ENCODE results near the gene NEK6. TPM values are rescaled to one million over a fixed set of nuclear protein-coding genes. Genes with fewer than 3 reads are reported as not detected.

The NEK6 gene
- total RNA-seq, 4 donors from 2014 or later = 2.0 to 15.3 (median 7.3) TPM

GRCh38 chr9:124298646-124299235 is 41.0 kb downstream of the NEK6 start:
- TF ChIP-seq POLR2A (IDR thresholded peaks at IDR 0.05) (no peak), CTCF (IDR thresholded peaks at IDR 0.05) (no peak)
- H3K27ac ChIP-seq = peak overlapping the region in 2 of 4 donors; percentile 39 to 40
- 83 to 88% methylated on average over 8 to 9 of the region's 12 CpGs for WGBS, 2 donors
- H3K4me1 ChIP-seq = peaks cover 7 to 63% (median 26%) of the 10 kb centered on the region in 3 donors
- intact Hi-C loops (cut with DNase I) = no loop called here
- DNase-seq = no peak
- no peak overlapping the region for H3K4me3 ChIP-seq
- no peaks in the 10 kb centered on the region for H3K9me3 ChIP-seq
- H3K36me3 ChIP-seq = peaks cover 0 to 18% (median 4%) of the 10 kb centered on the region in 3 donors
- no peaks in the 10 kb centered on the region for H3K27me3 ChIP-seq

GRCh38 chr9:124299515-124300090 is 41.9 kb downstream of the NEK6 start:
- Histone ChIP-seq H3K4me1 (peaks cover 7 to 54% (median 26%) of the 10 kb centered on the region in 3 donors), H3K27ac (no peak overlapping the region), H3K4me3 (no peak overlapping the region), H3K27me3 (no peaks in the 10 kb centered on the region), H3K9me3 (no peaks in the 10 kb centered on the region), H3K36me3 (peaks cover 0 to 26% (median 4%) of the 10 kb centered on the region in 3 donors)
- intact Hi-C loops (cut with DNase I) = no loop called here
- TF ChIP-seq CTCF (IDR thresholded peaks at IDR 0.05) = no peak
- TF ChIP-seq POLR2A (IDR thresholded peaks at IDR 0.05) = no peak
- WGBS, 2 donors = 75 to 79% methylated on average over 4 to 6 of the region's 8 CpGs
- no peak for DNase-seq

- 71 to 85% methylated on average over 5 to 9 of the region's 11 CpGs for WGBS, 2 donors
- no peak for TF ChIP-seq POLR2A (IDR thresholded peaks at IDR 0.05)
- TF ChIP-seq CTCF (IDR thresholded peaks at IDR 0.05) = no peak
- Histone ChIP-seq H3K4me1 (peaks cover 7 to 47% (median 26%) of the 10 kb centered on the region in 3 donors), H3K27me3 (no peaks in the 10 kb centered on the region), H3K9me3 (no peaks in the 10 kb centered on the region), H3K4me3 (no peak overlapping the region), H3K36me3 (peaks cover 0 to 26% (median 4%) of the 10 kb centered on the region in 3 donors), H3K27ac (peak overlapping the region in 1 of 4 donors; percentile 34)
- intact Hi-C loops (cut with DNase I) = no loop called here
- no peak for DNase-seq
These were observed 42.6 kb downstream of the NEK6 start for GRCh38 chr9:124300312-124300711.

- DNase-seq = no peak
- no peak overlapping the region for H3K4me3 ChIP-seq
- H3K27ac ChIP-seq = no peak overlapping the region
- peaks cover 0 to 27% (median 3%) of the 10 kb centered on the region in 3 donors for H3K4me1 ChIP-seq
- H3K9me3 ChIP-seq = no peaks in the 10 kb centered on the region
- intact Hi-C loops (cut with DNase I) = no loop called here
- 56 to 83% methylated on average over 1 to 4 of the region's 4 CpGs for WGBS, 2 donors
- H3K36me3 ChIP-seq = peaks cover 0 to 34% (median 4%) of the 10 kb centered on the region in 3 donors
- no peaks in the 10 kb centered on the region for H3K27me3 ChIP-seq
- TF ChIP-seq POLR2A (IDR thresholded peaks at IDR 0.05) = no peak
- TF ChIP-seq CTCF (IDR thresholded peaks at IDR 0.05) = no peak
These were observed 45.2 kb downstream of the NEK6 start for GRCh38 chr9:124302921-124303320.

- Histone ChIP-seq H3K4me1 (peaks cover 0 to 19% (median 0%) of the 10 kb centered on the region in 3 donors), H3K4me3 (no peak overlapping the region), H3K27ac (no peak overlapping the region), H3K36me3 (peaks cover 0 to 42% (median 4%) of the 10 kb centered on the region in 3 donors), H3K9me3 (no peaks in the 10 kb centered on the region), H3K27me3 (no peaks in the 10 kb centered on the region)
- 85 to 86% methylated on average over 9 to 12 of the region's 14 CpGs for WGBS, 2 donors
- TF ChIP-seq CTCF (IDR thresholded peaks at IDR 0.05) (no peak), POLR2A (IDR thresholded peaks at IDR 0.05) (no peak)
- intact Hi-C loops (cut with DNase I) = no loop called here
- no peak for DNase-seq
These were observed 46.0 kb downstream of the NEK6 start for GRCh38 chr9:124303762-124304161.

Measured in esophagus squamous epithelium (tissue), 5 donors.